Trophoblast cell (in vitro differentiated cells and primary cell): ENCODE measurements around the gene BTLA.

Source experiments
- DNase-seq, 2 donors: peaks; one replicate each; pipeline ENCODE4 v3.0.0-alpha.2; 2016
- H2AFZ ChIP-seq: 2 replicates; pipeline ENCODE4 v1.6.1; 2013; ENCODE audit warnings: low read length, moderate library complexity, mild to moderate bottlenecking; ENCODE audit not compliant: insufficient read depth, poor library complexity
- H2AK5ac ChIP-seq: 2 replicates; pipeline ENCODE4 v1.6.1; 2013; ENCODE audit warnings: mild to moderate bottlenecking, low read length
- H2BK120ac ChIP-seq: 2 replicates; pipeline ENCODE4 v1.6.1; 2013; ENCODE audit warnings: low read length, mild to moderate bottlenecking, moderate library complexity; ENCODE audit not compliant: insufficient read depth, poor library complexity
- H2BK12ac ChIP-seq: 2 replicates; pipeline ENCODE4 v1.6.1; 2013; ENCODE audit warnings: mild to moderate bottlenecking, low read length, moderate library complexity
- H2BK5ac ChIP-seq: 2 replicates; pipeline ENCODE4 v1.6.1; 2013; ENCODE audit warnings: low read length, low read depth, moderate library complexity, mild to moderate bottlenecking; ENCODE audit not compliant: poor library complexity
- H3K14ac ChIP-seq: 2 replicates; pipeline ENCODE4 v1.6.1; 2013; ENCODE audit warnings: mild to moderate bottlenecking, low read length
- H3K18ac ChIP-seq: 2 replicates; pipeline ENCODE4 v1.6.1; 2013; ENCODE audit warnings: mild to moderate bottlenecking, low read length
- H3K23ac ChIP-seq: 2 replicates; pipeline ENCODE4 v1.6.1; 2013; ENCODE audit warnings: low read length
- H3K27ac ChIP-seq: 2 replicates; pipeline ENCODE4 v1.5.1; 2013; ENCODE audit warnings: low read depth, mild to moderate bottlenecking, inconsistent platforms, low read length, moderate library complexity
- H3K27me3 ChIP-seq: 2 replicates; pipeline ENCODE4 v1.6.1; 2013; ENCODE audit warnings: inconsistent platforms, mild to moderate bottlenecking, low read length, moderate library complexity; ENCODE audit not compliant: insufficient read depth
- H3K36me3 ChIP-seq, 2 experiments: 1 replicate in 1 of 2; 2 replicates in 1 of 2; pipeline ENCODE4 v1.6.1; 2013; ENCODE audit warnings: low read length in 2 of 2, mild to moderate bottlenecking in 2 of 2, moderate library complexity in 1 of 2; ENCODE audit not compliant: insufficient read depth in 2 of 2, control insufficient read depth in 1 of 2
- H3K4ac ChIP-seq: 2 replicates; pipeline ENCODE4 v1.6.1; 2013; ENCODE audit warnings: low read depth, mild to moderate bottlenecking, low read length, moderate library complexity
- H3K4me1 ChIP-seq, 2 experiments: 1 replicate in 1 of 2; 2 replicates in 1 of 2; pipeline ENCODE4 v1.6.1; 2013; ENCODE audit warnings: low read length in 2 of 2, mild to moderate bottlenecking in 2 of 2, moderate library complexity in 1 of 2; ENCODE audit not compliant: insufficient read depth in 2 of 2, control insufficient read depth in 1 of 2
- H3K4me2 ChIP-seq: 2 replicates; pipeline ENCODE4 v1.6.1; 2013; ENCODE audit warnings: inconsistent platforms, mild to moderate bottlenecking, low read length, moderate library complexity
- H3K4me3 ChIP-seq: 2 replicates; pipeline ENCODE4 v1.5.1; 2013; ENCODE audit warnings: mild to moderate bottlenecking, low read depth, low read length, inconsistent platforms
- H3K79me1 ChIP-seq: one replicate; pipeline ENCODE4 v1.6.1; 2013; ENCODE audit warnings: low read length
- H3K79me2 ChIP-seq: 2 replicates; pipeline ENCODE4 v1.6.1; 2013; ENCODE audit warnings: low read length, mild to moderate bottlenecking; ENCODE audit not compliant: control insufficient read depth, insufficient read depth, poor library complexity
- H3K9ac ChIP-seq: 2 replicates; pipeline ENCODE4 v1.6.1; 2013; ENCODE audit warnings: mild to moderate bottlenecking, low read length
- H3K9me3 ChIP-seq: 2 replicates; pipeline ENCODE4 v1.6.1; 2013; ENCODE audit warnings: low read depth, mild to moderate bottlenecking, control low read depth, inconsistent platforms, low read length; ENCODE audit not compliant: insufficient read depth
- H4K12ac ChIP-seq: 2 replicates; pipeline ENCODE4 v1.6.1; 2013; ENCODE audit warnings: low read depth, mild to moderate bottlenecking, low read length, moderate library complexity
- H4K8ac ChIP-seq: 2 replicates; pipeline ENCODE4 v1.6.1; 2013; ENCODE audit warnings: low read depth, mild to moderate bottlenecking, low read length, moderate library complexity
- H4K91ac ChIP-seq: one replicate; pipeline ENCODE4 v1.6.1; 2013; ENCODE audit warnings: low read depth, mild to moderate bottlenecking, low read length, moderate library complexity
- WGBS: extraction: QIAGEN DNeasy Blood & Tissue Kit; methylation state at CpG from one replicate; pipeline ENCODE4 v1.1.7; 2013; ENCODE audit warnings: missing lambda C conversion rate; ENCODE audit not compliant: insufficient read length, insufficient coverage; ENCODE audit errors: extremely low coverage; 5-methylcytosine and 5-hydroxymethylcytosine counted together

The BTLA gene

DNA sequence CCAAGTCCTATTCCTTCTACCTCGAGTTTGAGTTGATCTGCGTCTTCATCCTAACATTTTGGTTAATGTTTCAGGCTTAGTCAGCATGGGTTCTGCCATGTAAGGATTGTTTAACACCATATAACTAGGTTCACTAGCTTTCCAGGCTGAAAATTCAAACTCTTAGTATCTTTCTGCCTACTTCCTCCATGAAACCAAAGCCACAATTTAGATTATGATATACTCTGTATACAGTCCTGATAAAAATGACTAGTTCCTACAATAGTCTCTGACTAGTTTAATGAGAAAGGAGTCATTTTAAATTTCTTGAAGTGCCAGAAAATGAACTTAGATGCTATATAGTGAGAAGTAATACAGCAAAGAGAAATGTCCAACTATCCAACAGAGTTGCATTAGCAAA is 6.6 kb upstream of the BTLA start:
- no peak overlapping the region for H4K8ac ChIP-seq
- no peaks in the 10 kb centered on the region for H3K27me3 ChIP-seq
- no peaks in the 10 kb centered on the region for H3K79me1 ChIP-seq
- no peak overlapping the region for H2AK5ac ChIP-seq
- H3K9ac ChIP-seq = no peak overlapping the region
- H2AFZ ChIP-seq = no peak overlapping the region
- no peak overlapping the region for H3K23ac ChIP-seq
- no peak overlapping the region for H3K14ac ChIP-seq
- H3K4me3 ChIP-seq = no peak overlapping the region
- H3K18ac ChIP-seq = no peak overlapping the region
- no peak overlapping the region for H3K4me2 ChIP-seq
- no peak overlapping the region for H2BK12ac ChIP-seq
- H3K4ac ChIP-seq = no peak overlapping the region
- H3K4me1 ChIP-seq = no peaks in the 10 kb centered on the region
- WGBS = no CpG with 5 or more reads among the region's 2 CpGs
- H3K27ac ChIP-seq = no peak overlapping the region
- H3K36me3 ChIP-seq = no peaks in the 10 kb centered on the region
- H4K12ac ChIP-seq = no peak overlapping the region
- H3K9me3 ChIP-seq = no peaks in the 10 kb centered on the region
- DNase-seq = no peak
- H2BK5ac ChIP-seq = no peak overlapping the region
- H3K79me2 ChIP-seq = no peaks in the 10 kb centered on the region
- H2BK120ac ChIP-seq = no peak overlapping the region
- H4K91ac ChIP-seq = no peak overlapping the region

DNA sequence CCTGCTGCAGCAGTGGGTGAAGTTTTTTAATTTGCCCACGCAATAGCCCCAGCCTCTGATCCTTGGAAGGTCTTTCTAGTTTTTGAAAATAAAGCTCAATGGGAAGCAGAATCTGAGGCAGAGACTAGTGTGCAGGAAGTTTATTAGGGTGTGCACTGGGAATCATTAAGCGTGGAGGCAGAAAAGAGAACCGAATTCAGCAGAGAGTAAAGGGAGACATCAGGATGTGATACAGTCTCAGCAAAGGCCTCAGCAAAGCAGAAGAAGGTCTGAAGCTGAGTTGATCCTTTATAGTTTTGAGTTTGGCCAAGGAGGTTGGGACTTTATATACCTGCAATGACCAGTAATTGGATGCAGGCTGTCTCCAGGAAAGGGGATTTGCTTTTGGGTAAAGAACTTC is 4.9 kb upstream of the BTLA start:
- H3K14ac ChIP-seq = no peak overlapping the region
- no peak overlapping the region for H2AFZ ChIP-seq
- H2BK5ac ChIP-seq = no peak overlapping the region
- H3K4ac ChIP-seq = no peak overlapping the region
- no peak overlapping the region for H2AK5ac ChIP-seq
- H3K23ac ChIP-seq = no peak overlapping the region
- no peak overlapping the region for H3K9ac ChIP-seq
- no peaks in the 10 kb centered on the region for H3K79me1 ChIP-seq
- H3K4me3 ChIP-seq = no peak overlapping the region
- H3K4me1 ChIP-seq = no peaks in the 10 kb centered on the region
- H3K4me2 ChIP-seq = no peak overlapping the region
- no peaks in the 10 kb centered on the region for H3K36me3 ChIP-seq
- H2BK12ac ChIP-seq = no peak overlapping the region
- no peaks in the 10 kb centered on the region for H3K9me3 ChIP-seq
- DNase-seq = no peak
- no peak overlapping the region for H4K91ac ChIP-seq
- H4K12ac ChIP-seq = no peak overlapping the region
- no peaks in the 10 kb centered on the region for H3K27me3 ChIP-seq
- no peaks in the 10 kb centered on the region for H3K79me2 ChIP-seq
- no peak overlapping the region for H2BK120ac ChIP-seq
- no CpG with 5 or more reads among the region's 3 CpGs for WGBS
- no peak overlapping the region for H4K8ac ChIP-seq
- H3K27ac ChIP-seq = no peak overlapping the region
- no peak overlapping the region for H3K18ac ChIP-seq

DNA sequence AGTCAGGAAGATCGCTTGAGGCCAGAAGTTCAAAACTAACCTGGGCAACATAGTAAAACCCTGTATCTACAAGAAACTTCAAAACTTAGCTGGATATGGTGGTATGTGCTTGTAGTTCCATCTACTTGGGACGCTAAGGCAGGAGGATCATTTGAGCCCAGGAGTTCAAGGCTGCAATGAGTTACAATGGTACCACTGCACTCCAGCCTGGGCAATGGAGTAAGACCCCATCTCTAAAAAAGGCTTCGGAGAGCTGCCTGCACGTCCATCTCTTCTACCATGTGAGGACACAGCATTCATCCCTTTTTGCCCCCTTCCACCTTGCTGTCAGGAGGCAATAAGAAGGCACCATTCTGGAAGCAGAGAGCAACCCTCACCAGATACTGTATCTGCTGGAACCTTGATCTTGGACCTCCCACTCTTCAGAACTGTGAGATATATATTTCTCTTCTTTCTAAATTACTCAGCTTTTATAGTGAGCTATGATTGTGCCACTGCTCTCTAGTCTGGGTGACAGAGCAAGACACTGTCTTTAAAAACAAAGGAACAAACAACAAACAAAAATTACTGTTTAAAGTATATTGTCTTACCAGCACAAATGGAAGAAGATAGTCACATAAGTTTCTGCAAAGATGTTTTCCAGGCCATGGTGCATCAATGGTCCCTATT is 4.2 kb upstream of the BTLA start:
- H3K4me3 ChIP-seq = no peak overlapping the region
- H3K23ac ChIP-seq = no peak overlapping the region
- H3K4me1 ChIP-seq = no peaks in the 10 kb centered on the region
- no peaks in the 10 kb centered on the region for H3K79me2 ChIP-seq
- H4K12ac ChIP-seq = no peak overlapping the region
- no CpG with 5 or more reads among the region's 4 CpGs for WGBS
- H3K18ac ChIP-seq = no peak overlapping the region
- H3K9me3 ChIP-seq = no peaks in the 10 kb centered on the region
- no peak overlapping the region for H2BK120ac ChIP-seq
- H2BK5ac ChIP-seq = no peak overlapping the region
- no peaks in the 10 kb centered on the region for H3K36me3 ChIP-seq
- H2AFZ ChIP-seq = no peak overlapping the region
- H4K8ac ChIP-seq = no peak overlapping the region
- H3K27ac ChIP-seq = no peak overlapping the region
- H2BK12ac ChIP-seq = no peak overlapping the region
- DNase-seq = no peak
- no peak overlapping the region for H3K4me2 ChIP-seq
- no peak overlapping the region for H3K9ac ChIP-seq
- no peaks in the 10 kb centered on the region for H3K27me3 ChIP-seq
- no peak overlapping the region for H3K14ac ChIP-seq
- H4K91ac ChIP-seq = no peak overlapping the region
- H2AK5ac ChIP-seq = no peak overlapping the region
- H3K4ac ChIP-seq = no peak overlapping the region
- H3K79me1 ChIP-seq = no peaks in the 10 kb centered on the region

DNA sequence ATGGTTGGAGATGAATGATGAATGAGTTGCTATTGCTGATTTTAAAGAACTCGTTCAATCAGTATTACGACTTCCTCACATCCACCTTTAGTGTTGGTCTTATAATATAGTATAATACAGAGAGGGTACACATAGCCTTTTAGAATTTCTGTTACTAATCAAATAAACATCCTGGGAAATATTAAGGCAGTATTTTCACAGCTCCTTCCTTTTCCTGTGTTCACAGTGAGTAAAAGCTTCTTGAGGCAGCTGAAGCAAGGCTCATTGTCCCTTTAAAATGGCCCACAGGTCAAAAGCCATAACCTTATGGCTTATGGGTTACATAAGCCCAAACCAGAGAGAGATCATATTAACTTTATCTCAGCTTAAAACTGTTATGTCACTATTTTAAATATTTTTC is 1.3 kb upstream of the BTLA start:
- Histone ChIP-seq H3K79me2 (no peaks in the 10 kb centered on the region), H3K23ac (no peak overlapping the region), H3K4me1 (no peaks in the 10 kb centered on the region), H2BK120ac (no peak overlapping the region), H3K9me3 (no peaks in the 10 kb centered on the region), H3K9ac (no peak overlapping the region), H3K18ac (no peak overlapping the region), H4K12ac (no peak overlapping the region), H3K4me2 (no peak overlapping the region), H4K91ac (no peak overlapping the region), H3K4me3 (no peak overlapping the region), H2AK5ac (no peak overlapping the region), H3K4ac (no peak overlapping the region), H3K36me3 (no peaks in the 10 kb centered on the region), H2BK5ac (no peak overlapping the region), H4K8ac (no peak overlapping the region), H2BK12ac (no peak overlapping the region), H3K79me1 (no peaks in the 10 kb centered on the region), H3K14ac (no peak overlapping the region), H3K27ac (no peak overlapping the region), H2AFZ (no peak overlapping the region), H3K27me3 (no peaks in the 10 kb centered on the region)
- DNase-seq = no peak
- no CpG with 5 or more reads among the region's 2 CpGs for WGBS
